Stimulated activated CD4-positive, alpha-beta T cell treated with anti-CD3 and anti-CD28 coated beads, Interleukin-12 subunit alpha, Interleukin-12 subunit beta, amount 100 ng/mL, for 48 hours (primary cell): ENCODE data around the gene ZNF197.
"Not testable (repeated sequence)": the region's sequence is repeated elsewhere in the genome, so short reads cannot be mapped to it uniquely, and the experiment has no call there.

Experiments used
- DNase-seq, 3 donors: peaks; one replicate each; pipeline ENCODE4 v3.0.0-alpha.2; 2020; ENCODE audit warnings: low read depth in 2 of 3, low spot score in 1 of 3

The ZNF197 gene

GRCh38 chr3:44624749-44625480 is at the start of gene ZNF197:
Gene ZNF197, plus strand, starts transcription at chr3:44625036. Its CDS starts 4,119 bp downstream, at chr3:44629155.
- DNase-seq, result peak; percentile 48 to 57 (median 50)

- no peak for DNase-seq
Observed at GRCh38 chr3:44576613-44577012, 48.2 kb upstream of the ZNF197 start.

- not testable (repeated sequence) for DNase-seq
Observed at GRCh38 chr3:44577354-44577952, 47.4 kb upstream of the ZNF197 start.

GRCh38 chr3:44578316-44578715 is 46.5 kb upstream of the ZNF197 start:
- DNase-seq, result not testable (repeated sequence)

GRCh38 chr3:44578924-44579515 is 45.8 kb upstream of the ZNF197 start:
- DNase-seq, result not testable (repeated sequence)

- DNase-seq, result not testable (repeated sequence)
Observed at GRCh38 chr3:44579749-44580148, 45.1 kb upstream of the ZNF197 start.

GRCh38 chr3:44580971-44581370 is 43.9 kb upstream of the ZNF197 start:
- DNase-seq, result not testable (repeated sequence)

- no peak for DNase-seq
Observed at GRCh38 chr3:44584646-44585501, 40.0 kb upstream of the ZNF197 start, which contains the start of gene ZNF660. Gene ZNF660, plus strand, starts transcription at chr3:44584964. Its CDS starts 9,230 bp downstream, at chr3:44594194.

GRCh38 chr3:44596621-44597020 is 28.2 kb upstream of the ZNF197 start:
- DNase-seq, result no peak

GRCh38 chr3:44601749-44602148 is 23.1 kb upstream of the ZNF197 start:
- no peak for DNase-seq

GRCh38 chr3:44612678-44613077 is 12.2 kb upstream of the ZNF197 start:
- no peak for DNase-seq

GRCh38 chr3:44628716-44629115 is 3.9 kb downstream of the ZNF197 start:
- no peak for DNase-seq

- DNase-seq, result no peak
Observed at GRCh38 chr3:44632193-44632592, 7.4 kb downstream of the ZNF197 start.

GRCh38 chr3:44642337-44642736 is 17.5 kb downstream of the ZNF197 start:
- DNase-seq, result no peak

GRCh38 chr3:44643024-44643423 is 18.2 kb downstream of the ZNF197 start:
- DNase-seq, result no peak

GRCh38 chr3:44647771-44648170 is 22.9 kb downstream of the ZNF197 start:
- no peak for DNase-seq

- DNase-seq, result peak in 2 of 3 donors; percentile 12 to 28
Observed at GRCh38 chr3:44648564-44649229, 23.9 kb downstream of the ZNF197 start, which contains the start of gene ZNF35. Gene ZNF35, plus strand, starts transcription at chr3:44648732. Its CDS starts 2,336 bp downstream, at chr3:44651068.

- DNase-seq, result no peak
Observed at GRCh38 chr3:44649709-44650108, 24.9 kb downstream of the ZNF197 start.

GRCh38 chr3:44654039-44654438 is 29.2 kb downstream of the ZNF197 start:
- DNase-seq, result no peak

- DNase-seq, result no peak
Observed at GRCh38 chr3:44659015-44659414, 34.2 kb downstream of the ZNF197 start.

GRCh38 chr3:44659434-44659833 is 34.6 kb downstream of the ZNF197 start:
- no peak for DNase-seq
